GM21529 (cell line): ENCODE results near the gene TMEM256.

ENCODE experiments used
- ATAC-seq: cut with Tn5 transposase; IDR thresholded peaks from one replicate; pipeline ENCODE4 v1.9.1; 2021; ENCODE audit not compliant: unreplicated experiment

TMEM256 gene

DNA sequence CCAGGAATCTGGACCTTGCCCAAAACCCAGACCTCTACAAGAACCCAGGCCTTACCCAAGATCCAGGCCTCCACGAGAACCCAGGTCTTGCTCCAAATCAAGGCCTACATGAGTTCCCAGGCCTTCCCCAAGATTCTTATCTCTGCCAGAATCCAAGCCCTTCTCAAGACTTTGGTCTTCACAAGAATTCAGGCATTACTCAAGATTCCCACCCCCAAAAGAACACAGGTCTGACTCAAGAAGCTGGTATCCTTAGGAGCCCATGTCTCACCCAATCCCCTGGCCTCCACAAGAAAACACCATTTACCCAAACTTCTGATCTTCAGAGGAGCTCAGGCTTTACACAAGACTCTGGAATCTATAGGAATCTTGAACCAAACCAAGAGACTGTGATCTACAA is 27.3 kb upstream of the TMEM256 start:
- ATAC-seq = no peak

DNA sequence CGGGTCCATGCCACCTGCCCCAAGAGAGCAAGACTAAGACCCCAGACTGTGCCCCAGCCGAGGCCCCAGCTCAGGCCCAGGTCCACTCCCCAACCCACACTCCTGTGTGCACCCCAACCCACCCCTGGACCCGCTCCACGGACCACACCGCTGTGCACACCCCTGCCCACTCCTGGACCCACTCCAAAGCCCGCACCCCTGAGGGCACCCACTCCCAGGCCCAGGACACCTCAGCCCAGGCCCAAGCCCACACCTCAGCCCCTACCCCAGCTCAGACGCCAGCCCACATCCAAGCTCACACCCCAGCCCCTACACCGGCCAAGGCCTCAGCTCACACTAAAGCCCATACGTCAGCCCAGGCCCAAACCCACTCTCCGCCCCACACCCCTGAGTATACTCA is 25.8 kb upstream of the TMEM256 start:
- ATAC-seq = no peak

DNA sequence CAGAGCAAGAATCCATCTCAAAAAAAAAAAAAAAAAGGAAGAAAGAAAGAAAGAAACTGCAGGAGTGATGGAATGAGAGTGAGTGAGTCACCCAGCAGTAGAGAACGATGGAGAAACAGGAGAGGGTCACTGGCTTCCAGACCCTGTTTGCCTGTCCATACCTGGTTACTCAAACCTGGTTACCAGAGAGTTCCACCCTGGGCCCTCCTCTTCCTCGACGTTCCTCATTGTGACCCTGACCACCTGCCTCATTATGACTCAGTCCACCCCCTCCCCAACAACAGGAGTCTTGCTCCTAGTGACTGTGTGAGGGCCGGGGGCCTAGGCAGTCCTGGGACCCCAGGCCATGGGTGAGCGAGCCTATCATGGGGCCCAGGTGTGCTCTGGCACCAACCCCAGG is 24.7 kb upstream of the TMEM256 start, which contains the start of gene SPEM3:
Gene SPEM3, plus strand, starts transcription at position 301 of the 400 bp plus-strand sequence. Its CDS starts 46 bp downstream, at position 347.
- ATAC-seq = no peak

DNA sequence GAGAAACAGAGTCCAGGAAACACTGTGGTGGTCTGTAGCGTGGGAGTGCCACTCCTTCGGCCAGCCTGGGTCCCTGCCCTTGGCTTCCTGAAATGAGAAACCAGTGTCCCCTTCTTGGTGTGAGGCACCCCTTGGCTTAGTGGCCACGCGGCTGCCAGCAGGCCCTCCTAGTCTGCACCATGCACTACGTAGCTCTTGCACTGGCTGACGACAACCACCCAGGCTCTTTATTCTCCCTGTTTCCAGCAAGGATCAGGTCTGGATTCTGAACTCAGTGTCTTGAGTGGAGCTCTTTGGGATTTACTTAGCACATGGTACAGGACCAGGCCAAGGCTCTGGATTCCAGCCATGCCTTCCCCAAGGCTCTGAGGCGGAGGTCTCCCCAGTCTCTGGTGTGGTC is 23.7 kb upstream of the TMEM256 start:
- ATAC-seq = no peak

DNA sequence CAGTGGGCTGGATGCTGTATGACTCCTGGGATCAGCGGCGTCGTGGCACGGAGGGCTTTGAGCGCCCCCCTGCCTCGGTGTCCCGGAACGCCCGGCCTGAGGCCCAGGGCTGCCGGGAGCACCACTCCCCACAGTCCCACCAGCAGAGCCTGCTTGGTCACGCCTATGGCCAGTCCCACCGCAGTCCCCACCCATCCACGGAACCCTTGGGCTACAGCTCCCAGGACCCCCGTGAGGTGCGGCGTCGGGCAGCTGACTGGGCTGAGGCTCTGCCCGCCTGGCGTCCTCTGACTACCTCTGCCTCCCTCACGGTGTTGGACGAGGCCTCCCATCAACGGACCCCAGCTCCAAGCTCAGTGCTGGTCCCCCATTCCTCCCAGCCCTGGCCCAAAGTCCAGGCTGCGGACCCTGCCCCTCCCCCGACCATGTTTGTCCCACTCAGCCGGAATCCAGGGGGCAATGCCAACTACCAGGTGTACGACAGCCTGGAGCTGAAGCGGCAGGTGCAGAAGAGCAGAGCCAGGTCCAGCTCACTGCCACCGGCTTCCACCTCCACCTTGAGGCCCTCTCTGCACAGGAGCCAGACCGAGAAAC is 23.1 kb upstream of the TMEM256 start:
- no peak for ATAC-seq

DNA sequence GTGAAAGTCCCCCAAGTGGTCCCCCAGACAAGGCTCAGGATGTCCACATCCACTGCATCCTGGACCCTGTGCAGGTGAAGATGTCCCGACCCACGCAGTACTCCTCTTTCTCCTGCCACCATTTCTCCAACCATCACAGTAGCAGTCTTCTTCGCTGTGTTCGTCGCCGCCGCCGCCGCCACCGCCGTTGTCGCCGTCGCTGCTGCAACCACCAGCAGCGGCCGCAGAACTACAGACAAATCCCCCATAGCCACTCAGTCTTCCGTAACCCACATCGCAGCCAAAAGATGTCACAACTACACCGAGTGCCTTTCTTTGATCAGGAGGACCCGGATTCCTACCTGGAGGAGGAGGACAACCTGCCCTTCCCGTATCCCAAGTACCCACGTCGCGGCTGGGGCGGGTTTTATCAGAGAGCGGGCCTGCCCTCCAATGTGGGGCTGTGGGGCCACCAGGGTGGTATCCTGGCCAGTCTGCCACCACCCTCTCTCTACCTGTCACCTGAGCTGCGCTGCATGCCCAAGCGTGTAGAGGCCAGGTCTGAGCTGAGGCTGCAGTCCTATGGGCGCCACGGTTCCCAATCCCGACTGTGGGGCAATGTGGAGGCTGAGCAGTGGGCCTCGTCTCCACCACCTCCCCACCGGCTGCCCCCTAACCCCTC is 22.4 kb upstream of the TMEM256 start:
- ATAC-seq = no peak

DNA sequence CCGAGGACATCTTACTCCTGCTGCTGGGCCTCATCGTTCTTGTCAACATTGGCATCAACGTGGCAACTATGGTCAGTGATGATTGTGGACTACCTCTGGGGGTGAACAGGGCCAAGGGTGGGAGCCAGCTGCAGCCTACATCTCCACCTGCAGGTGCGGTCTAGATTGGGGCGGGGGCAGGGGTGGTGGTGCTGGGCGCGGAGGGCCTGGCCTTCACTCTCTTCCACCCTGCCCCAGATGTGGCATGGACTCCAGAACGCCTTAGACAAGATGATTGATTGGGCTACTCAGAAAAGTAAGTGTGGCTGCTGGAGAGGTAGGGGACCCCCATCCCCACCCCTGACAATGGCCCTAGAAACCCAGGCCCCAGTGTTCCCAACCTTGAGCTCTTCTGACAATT is 21.9 kb upstream of the TMEM256 start:
- no peak for ATAC-seq

DNA sequence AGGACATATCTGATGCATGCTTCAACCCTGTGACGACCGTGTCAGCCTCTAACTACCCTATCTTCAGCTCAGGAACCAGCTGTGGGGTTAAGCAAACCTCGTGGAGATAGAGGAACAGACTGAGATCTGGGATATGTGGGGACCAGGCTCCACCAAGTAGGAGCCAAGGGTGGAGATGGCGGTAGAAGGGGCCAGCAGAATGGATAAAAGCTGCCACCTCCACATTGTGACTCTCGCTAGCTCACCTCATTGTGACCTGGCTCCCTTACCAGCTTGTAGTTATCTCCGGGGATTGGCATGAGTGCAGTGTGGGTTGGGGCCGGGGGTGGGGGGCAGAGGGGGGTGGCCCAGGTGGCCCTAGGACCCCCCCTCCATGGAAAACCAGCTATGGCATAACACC is 21.4 kb upstream of the TMEM256 start, which contains the start of gene SPEM2:
Gene SPEM2, plus strand, starts transcription at position 301 of the 400 bp plus-strand sequence. Its CDS starts 73 bp downstream, at position 374.
- ATAC-seq = no peak

DNA sequence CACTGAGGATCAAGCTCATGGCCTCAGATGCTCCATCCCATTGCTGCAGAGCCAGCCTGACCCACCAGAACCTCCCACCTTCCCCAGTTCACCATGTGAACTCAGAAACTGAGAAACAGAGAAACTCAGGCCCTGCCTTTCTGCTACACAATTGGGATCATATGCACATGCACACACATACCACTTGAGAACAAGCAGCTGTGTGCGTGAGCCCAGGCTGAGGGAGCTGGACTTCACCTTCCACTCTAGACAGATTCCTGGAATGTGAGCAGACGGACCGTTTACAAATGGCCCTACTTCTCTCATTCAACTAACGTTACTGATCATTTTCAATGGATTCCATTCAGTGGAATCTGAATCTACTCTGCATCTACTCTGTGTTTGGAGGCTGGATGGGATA is 19.8 kb upstream of the TMEM256 start:
- ATAC-seq = no peak

DNA sequence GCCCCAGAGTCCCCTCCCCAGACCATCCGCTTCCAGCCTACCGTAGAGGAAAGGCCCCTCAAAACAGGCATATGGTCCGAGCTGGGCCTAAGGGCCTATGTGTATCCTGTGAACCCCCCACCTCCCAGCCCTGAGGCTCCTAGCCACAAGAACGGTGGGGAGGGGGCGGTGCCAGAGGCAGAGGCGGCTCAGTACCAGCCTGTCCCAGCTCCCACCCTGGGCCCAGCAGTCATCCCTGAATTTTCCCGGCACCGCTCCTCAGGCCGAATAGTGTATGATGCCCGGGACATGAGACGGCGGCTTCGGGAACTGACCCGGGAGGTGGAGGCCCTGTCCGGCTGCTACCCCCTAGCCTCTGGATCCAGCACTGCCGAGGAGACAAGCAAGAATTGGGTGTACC is 17.3 kb upstream of the TMEM256 start:
- ATAC-seq = no peak

DNA sequence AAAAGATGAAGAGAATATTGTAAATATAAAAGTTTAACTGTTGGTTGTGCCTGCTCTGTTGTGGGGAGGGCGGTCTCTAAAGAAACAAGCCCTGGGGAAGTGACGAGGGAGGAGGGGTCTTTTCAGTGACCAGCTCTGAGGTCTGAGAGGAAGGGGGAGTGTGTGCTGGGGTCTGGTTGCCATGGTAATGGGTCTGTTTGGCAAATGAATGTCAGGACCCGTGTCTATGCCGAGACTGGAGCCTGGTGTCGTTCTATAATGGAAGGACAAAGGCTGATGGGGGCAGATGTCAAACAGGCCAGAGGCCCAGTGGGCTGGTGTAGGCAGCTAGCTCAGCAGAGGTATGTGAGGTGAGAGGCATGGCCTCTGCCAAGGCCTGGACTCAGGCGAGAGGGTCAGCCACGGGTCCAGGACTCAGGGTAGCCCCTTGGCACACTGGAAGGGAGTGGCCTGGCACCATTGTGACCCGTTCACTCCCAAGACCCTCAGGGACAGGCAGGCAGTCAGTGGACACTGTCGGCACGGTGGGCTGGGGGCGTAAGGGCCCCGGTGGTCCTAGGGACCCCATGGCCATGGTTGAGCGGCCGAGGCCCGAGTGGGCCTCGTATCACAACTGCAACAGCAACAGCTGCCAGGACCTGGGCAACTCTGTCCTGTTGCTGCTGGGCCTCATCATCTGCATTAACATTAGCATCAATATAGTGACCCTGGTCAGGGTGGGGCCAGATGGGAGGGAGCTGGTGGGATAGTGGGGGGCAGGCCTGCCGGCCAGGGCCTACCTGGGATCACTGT is 16.1 kb upstream of the TMEM256 start, which contains the start of gene SPEM1:
Gene SPEM1, plus strand, starts transcription at position 506 of the 792 bp plus-strand sequence. Its CDS starts 61 bp downstream, at position 567.
- no peak for ATAC-seq

DNA sequence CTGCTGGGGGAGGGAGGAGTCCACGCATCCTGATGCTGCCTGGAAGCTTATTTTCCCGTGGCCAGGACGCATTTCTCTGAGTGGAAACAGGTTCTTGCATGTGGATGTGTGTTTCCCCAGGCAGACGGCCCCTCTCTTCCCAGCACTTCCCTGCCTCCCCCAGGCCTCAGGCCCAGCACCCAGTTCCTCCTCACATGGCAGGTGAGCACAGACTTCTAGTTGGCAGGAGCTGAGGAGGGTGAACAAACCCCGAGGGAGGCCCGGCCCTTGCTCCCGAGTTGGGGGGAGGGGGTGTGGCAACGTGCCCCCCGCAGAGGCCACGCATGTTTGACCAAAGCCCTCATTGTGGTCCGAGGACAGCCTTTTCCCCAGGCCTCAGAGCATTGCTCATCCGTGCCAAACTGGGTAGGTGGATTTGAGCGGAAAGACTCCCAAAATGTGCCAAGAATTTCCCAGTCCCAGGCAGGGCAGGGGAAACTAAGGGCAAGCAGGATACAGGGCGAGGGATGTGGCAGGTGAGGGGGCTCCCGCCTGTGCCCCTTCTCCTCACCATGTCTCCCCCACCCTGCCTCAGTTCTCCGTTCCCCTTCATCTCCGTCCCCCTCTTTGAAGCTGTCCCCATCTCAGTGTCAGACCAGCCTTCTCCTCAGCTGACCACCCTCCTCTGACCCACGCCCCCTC is 14.7 kb upstream of the TMEM256 start:
- ATAC-seq = no peak

DNA sequence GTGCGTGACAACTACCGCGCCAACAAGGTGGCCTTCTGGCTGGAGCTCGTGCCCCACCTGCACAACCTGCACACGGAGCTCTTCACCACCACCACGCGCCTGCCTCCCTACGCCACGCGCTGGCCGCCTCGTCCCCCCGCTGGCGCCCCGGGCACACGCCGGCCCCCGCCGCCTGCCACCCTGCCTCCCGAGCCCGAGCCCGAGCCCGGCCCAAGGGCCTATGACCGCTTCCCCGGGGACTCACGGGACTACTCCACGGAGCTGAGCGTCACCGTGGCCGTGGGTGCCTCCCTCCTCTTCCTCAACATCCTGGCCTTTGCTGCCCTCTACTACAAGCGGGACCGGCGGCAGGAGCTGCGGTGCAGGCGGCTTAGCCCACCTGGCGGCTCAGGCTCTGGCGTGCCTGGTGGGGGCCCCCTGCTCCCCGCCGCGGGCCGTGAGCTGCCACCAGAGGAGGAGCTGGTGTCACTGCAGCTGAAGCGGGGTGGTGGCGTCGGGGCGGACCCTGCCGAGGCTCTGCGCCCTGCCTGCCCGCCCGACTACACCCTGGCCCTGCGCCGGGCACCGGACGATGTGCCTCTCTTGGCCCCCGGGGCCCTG is 13.3 kb upstream of the TMEM256 start:
- ATAC-seq = no peak

DNA sequence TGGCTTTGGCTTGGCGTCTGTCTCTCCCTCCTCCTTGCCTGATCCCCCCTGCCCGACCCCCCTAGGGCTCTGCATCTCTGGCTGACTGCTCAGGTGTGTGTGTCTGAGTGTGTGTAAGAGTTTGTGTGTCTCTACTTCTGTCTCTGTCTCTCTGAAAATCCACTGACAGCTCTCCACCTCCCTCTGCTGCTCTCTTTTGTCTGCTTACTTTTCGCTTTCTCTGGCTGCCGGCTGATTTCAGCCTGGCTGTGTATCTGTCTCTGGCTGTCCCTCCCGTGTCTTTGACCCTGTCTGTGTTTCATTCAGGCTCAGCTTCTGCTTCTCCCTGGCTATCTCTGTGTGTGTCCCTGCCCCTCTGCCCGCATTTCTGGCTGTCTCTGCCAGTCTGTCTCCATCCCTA is 12.4 kb upstream of the TMEM256 start:
- ATAC-seq = no peak

DNA sequence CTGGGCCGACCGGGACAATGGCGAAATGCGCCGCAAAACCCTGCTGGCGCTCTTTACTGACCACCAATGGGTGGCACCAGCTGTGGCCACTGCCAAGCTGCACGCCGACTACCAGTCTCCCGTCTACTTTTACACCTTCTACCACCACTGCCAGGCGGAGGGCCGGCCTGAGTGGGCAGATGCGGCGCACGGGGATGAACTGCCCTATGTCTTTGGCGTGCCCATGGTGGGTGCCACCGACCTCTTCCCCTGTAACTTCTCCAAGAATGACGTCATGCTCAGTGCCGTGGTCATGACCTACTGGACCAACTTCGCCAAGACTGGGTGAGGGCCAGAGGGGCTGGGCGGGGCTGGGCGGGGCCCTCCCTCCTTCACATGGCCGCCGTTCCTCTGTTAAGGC is 11.9 kb upstream of the TMEM256 start:
- no peak for ATAC-seq

DNA sequence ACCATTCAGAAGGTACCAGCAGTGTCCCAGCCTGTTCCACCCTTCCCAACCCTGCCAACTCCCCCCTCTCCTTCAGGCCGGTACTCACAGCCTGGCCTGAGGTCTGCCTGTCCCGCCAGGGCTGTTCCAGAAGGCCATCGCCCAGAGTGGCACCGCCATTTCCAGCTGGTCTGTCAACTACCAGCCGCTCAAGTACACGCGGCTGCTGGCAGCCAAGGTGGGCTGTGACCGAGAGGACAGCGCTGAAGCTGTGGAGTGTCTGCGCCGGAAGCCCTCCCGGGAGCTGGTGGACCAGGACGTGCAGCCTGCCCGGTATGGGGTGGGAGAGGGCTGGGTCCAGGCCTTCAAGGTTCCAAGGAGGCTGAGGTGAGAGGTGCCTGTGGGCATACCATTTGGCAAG is 10.9 kb upstream of the TMEM256 start:
- no peak for ATAC-seq

DNA sequence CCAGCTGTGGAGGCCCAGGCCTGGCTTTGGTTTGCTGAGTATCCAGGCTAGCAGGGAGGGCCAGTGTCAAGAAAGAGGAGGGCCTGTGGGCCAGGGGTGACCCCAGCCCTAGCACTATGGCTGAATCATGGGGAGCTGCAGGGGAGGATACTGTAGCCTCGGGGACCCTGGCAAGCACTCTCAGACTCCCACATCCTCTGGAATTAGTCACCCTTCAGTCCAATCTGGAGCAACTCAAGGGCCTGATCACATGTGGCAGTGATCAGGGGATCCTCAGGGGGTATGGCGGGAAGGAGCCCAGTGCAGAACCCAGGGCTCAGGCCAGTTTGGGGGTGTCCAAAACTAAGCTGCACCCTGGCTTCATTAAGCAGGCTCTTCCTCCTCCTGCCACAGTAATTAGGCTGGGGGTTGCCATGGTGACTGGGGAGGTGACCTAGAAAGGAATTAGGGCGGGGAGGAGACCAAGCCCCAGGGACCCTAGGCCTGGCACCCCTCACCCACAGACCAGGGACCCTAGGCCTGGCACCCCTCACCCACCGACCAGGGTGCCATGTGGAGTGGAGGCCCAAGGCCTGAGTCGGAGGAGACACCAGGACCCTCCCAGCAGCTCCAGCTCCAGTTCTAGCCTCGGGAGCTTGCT is 9.6 kb upstream of the TMEM256 start:
- no peak for ATAC-seq

DNA sequence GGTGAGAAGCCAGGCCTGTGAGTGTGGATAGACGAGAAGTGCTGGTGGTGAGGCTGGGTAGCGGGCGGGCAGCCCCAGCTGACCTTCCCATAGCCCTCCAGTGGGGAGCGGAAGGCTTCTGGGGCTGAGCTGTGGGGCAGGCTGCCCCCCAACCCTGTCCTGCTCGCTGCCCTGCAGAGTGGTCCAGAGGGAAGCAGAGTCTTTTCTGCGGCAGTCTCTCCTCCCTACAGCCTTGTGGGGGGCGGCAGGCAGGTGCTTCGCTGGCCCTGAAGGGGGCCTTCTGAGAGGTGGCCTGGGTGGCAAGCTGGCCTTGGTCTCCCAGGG is 7.5 kb upstream of the TMEM256 start:
- ATAC-seq = no peak

DNA sequence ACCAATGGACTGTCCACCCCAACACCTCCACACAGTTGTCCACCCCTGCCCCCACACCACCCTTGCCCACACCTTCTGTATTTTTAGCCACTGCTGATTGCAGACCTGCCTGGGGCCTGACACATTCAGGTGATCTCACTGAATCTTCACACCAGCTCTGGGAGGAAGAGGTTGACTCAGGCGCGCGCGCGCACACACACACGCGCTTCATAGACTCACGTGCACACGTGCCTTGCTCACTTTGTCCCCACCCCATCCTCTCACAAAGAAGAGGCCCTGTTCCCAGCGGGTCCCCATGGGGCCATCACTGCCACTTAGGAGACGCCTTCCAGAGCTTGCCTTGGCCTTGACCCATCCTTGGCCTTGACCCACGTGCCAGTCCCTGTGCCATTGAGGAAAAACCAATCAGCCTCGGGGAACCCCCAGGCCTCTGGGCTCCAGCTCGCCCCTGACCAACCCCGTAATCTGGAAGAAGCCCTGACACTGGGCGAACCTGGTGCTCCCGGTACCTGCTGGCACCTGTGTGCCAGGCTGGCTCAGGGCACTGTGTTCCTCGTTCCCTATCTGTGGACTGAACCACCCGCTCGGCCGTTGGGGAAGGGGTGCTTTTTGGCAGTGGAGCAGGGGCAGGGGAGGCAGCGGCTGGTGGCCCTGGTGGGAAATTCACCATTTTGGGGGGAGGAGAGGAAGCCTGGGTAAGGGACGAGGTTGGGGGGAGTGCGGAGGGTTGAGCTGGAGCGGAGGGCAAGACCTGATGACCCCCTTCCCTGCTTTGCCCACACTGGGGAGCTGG is 6.9 kb upstream of the TMEM256 start:
- ATAC-seq = no peak

DNA sequence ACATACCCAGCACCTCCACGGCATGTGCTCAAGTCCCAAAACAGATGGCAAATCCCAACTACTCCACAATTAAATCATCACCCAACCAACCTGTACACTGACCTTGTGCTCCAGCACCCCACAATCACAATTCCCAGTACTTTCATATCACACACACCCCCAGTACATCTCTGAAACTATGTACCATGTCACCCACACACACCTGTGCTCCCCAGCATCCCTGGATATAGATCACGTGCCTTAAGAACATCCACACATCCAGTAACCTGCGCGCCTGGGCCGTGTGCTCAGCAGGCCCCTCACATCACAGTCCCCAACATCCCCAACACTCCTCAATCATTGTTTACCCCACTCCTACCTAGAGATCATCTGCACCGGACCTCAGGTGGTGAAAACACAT is 5.8 kb upstream of the TMEM256 start:
- ATAC-seq = no peak
